ENCODE data around the gene ARL6IP5.

ARL6IP5 gene

DNA sequence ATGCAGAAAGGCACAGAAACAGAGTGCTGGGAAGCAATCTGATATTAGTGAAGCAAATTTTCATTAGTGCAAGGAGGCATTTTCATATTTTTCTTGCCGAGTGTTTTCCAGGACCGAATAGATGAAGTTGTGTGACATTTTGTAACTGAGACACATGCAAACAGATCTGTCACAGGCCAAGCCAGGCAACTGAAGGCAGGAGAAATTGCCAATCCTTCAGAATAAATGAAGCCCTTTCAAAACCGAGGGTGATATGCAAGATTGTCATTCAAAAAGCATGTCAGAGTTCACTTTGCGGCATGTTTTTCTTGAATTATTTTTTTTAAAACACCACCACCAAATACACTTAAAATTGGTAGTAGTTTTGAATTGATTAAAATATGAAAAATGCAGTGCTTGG is 31.4 kb downstream of the ARL6IP5 start:
- TF ChIP-seq CEBPB (IDR thresholded peaks at IDR 0.05) (no peak), YY1 (IDR thresholded peaks at IDR 0.05; ENCODE audit: low read depth) (no peak)
- TF ChIP-seq, protein P1, sequence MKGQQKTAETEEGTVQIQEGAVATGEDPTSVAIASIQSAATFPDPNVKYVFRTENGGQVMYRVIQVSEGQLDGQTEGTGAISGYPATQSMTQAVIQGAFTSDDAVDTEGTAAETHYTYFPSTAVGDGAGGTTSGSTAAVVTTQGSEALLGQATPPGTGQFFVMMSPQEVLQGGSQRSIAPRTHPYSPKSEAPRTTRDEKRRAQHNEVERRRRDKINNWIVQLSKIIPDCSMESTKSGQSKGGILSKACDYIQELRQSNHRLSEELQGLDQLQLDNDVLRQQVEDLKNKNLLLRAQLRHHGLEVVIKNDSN (IDR thresholded peaks at IDR 0.05): no peak

GRCh38 chr3:69116897-69117296 is 32.2 kb downstream of the ARL6IP5 start:
- no peak; the same call in 1 of the 2 replicates for TF ChIP-seq RAD21 (IDR thresholded peaks at IDR 0.05; ENCODE audit: low read depth)
- TF ChIP-seq NFIC (IDR thresholded peaks at IDR 0.05): peak; percentile 71
- TF ChIP-seq, protein P1 (IDR thresholded peaks at IDR 0.05): peak; percentile 57
- TF ChIP-seq EP300 (IDR thresholded peaks at IDR 0.05; ENCODE audit: borderline replicate concordance): peak; percentile 76
- TF ChIP-seq TAF1 (IDR thresholded peaks at IDR 0.05; ENCODE audit: low read depth): no peak
- peak; percentile 86 for TF ChIP-seq TCF12 (IDR thresholded peaks at IDR 0.05; ENCODE audit: low read depth)

GRCh38 chr3:69118555-69118954 is 33.8 kb downstream of the ARL6IP5 start:
- TF ChIP-seq, protein P1 (IDR thresholded peaks at IDR 0.05): no peak
- TF ChIP-seq RAD21 (IDR thresholded peaks at IDR 0.05; ENCODE audit: low read depth) (no peak), FOXM1 (IDR thresholded peaks at IDR 0.05; ENCODE audit: borderline replicate concordance, low read depth) (no peak), TCF12 (IDR thresholded peaks at IDR 0.05; ENCODE audit: low read depth) (no peak), REST (IDR thresholded peaks at IDR 0.05; ENCODE audit: low read depth) (no peak)

DNA sequence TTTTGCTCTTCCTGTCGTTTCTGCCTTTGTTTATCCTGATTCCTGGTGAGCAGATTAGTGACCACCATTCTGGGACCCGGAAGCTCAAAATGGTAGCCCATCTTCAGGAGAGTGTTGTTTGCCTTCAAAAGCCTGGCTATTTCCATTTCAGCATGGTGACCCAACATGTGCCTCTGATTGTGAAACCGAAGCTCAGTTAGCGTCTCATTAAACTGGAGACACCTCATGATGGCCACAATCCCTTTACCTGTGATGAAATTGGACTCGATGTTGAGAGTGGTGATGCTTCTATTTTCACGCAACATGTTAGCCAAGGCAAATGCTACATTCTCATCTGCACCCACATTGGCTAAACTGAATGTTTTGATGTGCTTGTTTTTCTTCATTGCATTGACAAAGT is 34.4 kb downstream of the ARL6IP5 start:
- no peak for TF ChIP-seq ZBTB7A (IDR thresholded peaks at IDR 0.05; ENCODE audit: low read depth)
- no peak for TF ChIP-seq REST (IDR thresholded peaks at IDR 0.05; ENCODE audit: low read depth)
- no peak for TF ChIP-seq YY1 (IDR thresholded peaks at IDR 0.05; ENCODE audit: low read depth)
- TF ChIP-seq, protein P1 (IDR thresholded peaks at IDR 0.05): no peak
- no peak for TF ChIP-seq NFIC (IDR thresholded peaks at IDR 0.05)
- no peak for TF ChIP-seq TEAD4 (IDR thresholded peaks at IDR 0.05)
- TF ChIP-seq EGR1 (IDR thresholded peaks at IDR 0.05): no peak
- TF ChIP-seq FOXM1 (IDR thresholded peaks at IDR 0.05; ENCODE audit: borderline replicate concordance, low read depth): no peak
- TF ChIP-seq TCF12 (IDR thresholded peaks at IDR 0.05; ENCODE audit: low read depth): no peak
- TF ChIP-seq CREB1 (IDR thresholded peaks at IDR 0.05; ENCODE audit: low read depth): no peak
- TF ChIP-seq, protein P2, sequence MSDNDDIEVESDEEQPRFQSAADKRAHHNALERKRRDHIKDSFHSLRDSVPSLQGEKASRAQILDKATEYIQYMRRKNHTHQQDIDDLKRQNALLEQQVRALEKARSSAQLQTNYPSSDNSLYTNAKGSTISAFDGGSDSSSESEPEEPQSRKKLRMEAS (IDR thresholded peaks at IDR 0.05): no peak
- TF ChIP-seq RAD21 (IDR thresholded peaks at IDR 0.05; ENCODE audit: low read depth): no peak
- no peak for TF ChIP-seq EP300 (IDR thresholded peaks at IDR 0.05; ENCODE audit: borderline replicate concordance)
- no peak for TF ChIP-seq CEBPB (IDR thresholded peaks at IDR 0.05)
- TF ChIP-seq TAF1 (IDR thresholded peaks at IDR 0.05; ENCODE audit: low read depth): no peak

DNA sequence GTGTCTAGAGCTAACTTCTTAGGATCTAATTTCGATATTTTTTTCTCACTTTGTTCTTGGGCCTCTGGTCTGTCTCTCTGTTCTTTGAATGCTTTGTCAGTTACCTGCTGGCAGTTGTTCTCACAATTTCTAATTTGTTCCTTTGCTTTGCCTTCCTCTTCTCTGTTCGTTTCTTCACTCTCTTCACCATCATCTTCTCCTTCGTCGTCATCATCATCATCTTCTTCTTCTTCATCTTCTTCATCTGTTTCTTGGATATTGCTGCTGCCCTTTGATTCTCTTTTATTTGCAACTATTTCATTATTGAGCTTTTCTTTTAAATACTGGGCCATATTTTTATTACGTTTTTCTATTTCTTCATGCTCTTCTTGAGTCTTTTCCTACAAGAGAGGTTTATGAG is 34.9 kb downstream of the ARL6IP5 start:
- TF ChIP-seq TAF1 (IDR thresholded peaks at IDR 0.05; ENCODE audit: low read depth): no peak
- no peak for TF ChIP-seq CEBPB (IDR thresholded peaks at IDR 0.05)
- TF ChIP-seq TEAD4 (IDR thresholded peaks at IDR 0.05): no peak
- TF ChIP-seq, protein P2 (IDR thresholded peaks at IDR 0.05): no peak
- no peak for TF ChIP-seq CREB1 (IDR thresholded peaks at IDR 0.05; ENCODE audit: low read depth)
- TF ChIP-seq EGR1 (IDR thresholded peaks at IDR 0.05): no peak
- TF ChIP-seq EP300 (IDR thresholded peaks at IDR 0.05; ENCODE audit: borderline replicate concordance): no peak
- TF ChIP-seq ZBTB7A (IDR thresholded peaks at IDR 0.05; ENCODE audit: low read depth): no peak
- no peak for TF ChIP-seq FOXM1 (IDR thresholded peaks at IDR 0.05; ENCODE audit: borderline replicate concordance, low read depth)
- TF ChIP-seq REST (IDR thresholded peaks at IDR 0.05; ENCODE audit: low read depth): no peak
- TF ChIP-seq NFIC (IDR thresholded peaks at IDR 0.05): no peak
- no peak for TF ChIP-seq RAD21 (IDR thresholded peaks at IDR 0.05; ENCODE audit: low read depth)
- TF ChIP-seq, protein P1 (IDR thresholded peaks at IDR 0.05): no peak
- no peak for TF ChIP-seq TCF12 (IDR thresholded peaks at IDR 0.05; ENCODE audit: low read depth)
- no peak for TF ChIP-seq YY1 (IDR thresholded peaks at IDR 0.05; ENCODE audit: low read depth)

Measured in Ishikawa (cell line).